Measurements from ENCODE around the gene PCAT6.
"Not testable (repeated sequence)": the region's sequence is repeated elsewhere in the genome, so short reads cannot be mapped to it uniquely, and the experiment has no call there.

PCAT6 gene

GRCh38 chr1:202807451-202807925, 3.3 kb upstream of the PCAT6 start:
- DNase-seq (ENCODE audit: low spot score): peak; percentile 71

- peak; percentile 79 for DNase-seq (ENCODE audit: low spot score)
These were observed 2.6 kb upstream of the PCAT6 start, which contains the start of gene KDM5B for GRCh38 chr1:202807926-202808757. TSS of gene KDM5B (minus strand) at chr1:202808421. CDS start at chr1:202808305, 116 bp downstream.

GRCh38 chr1:202809597-202810159, 1.1 kb upstream of the PCAT6 start:
- DNase-seq (ENCODE audit: low spot score): no peak

DNA sequence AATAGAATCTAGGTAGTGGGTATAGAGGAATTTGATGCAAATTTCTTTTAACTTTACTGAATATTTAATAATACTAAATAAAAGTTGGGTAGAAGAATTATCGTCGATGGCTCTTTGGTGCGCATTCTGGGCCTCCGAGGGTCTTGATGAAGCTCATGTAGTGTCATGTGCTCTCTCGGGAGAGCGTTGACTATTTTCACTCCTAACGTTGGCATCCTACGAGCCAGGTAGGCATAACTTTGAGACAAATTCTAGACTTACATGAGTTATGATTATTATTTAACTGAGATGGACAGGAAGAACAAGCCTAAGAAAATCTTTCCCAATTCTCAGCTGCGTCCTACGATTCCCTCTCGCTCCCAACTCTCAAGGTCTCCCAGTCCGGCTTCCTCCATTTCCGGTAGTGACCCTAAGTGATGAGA, 550 bp upstream of the PCAT6 start:
- DNase-seq (ENCODE audit: low spot score): no peak

DNA sequence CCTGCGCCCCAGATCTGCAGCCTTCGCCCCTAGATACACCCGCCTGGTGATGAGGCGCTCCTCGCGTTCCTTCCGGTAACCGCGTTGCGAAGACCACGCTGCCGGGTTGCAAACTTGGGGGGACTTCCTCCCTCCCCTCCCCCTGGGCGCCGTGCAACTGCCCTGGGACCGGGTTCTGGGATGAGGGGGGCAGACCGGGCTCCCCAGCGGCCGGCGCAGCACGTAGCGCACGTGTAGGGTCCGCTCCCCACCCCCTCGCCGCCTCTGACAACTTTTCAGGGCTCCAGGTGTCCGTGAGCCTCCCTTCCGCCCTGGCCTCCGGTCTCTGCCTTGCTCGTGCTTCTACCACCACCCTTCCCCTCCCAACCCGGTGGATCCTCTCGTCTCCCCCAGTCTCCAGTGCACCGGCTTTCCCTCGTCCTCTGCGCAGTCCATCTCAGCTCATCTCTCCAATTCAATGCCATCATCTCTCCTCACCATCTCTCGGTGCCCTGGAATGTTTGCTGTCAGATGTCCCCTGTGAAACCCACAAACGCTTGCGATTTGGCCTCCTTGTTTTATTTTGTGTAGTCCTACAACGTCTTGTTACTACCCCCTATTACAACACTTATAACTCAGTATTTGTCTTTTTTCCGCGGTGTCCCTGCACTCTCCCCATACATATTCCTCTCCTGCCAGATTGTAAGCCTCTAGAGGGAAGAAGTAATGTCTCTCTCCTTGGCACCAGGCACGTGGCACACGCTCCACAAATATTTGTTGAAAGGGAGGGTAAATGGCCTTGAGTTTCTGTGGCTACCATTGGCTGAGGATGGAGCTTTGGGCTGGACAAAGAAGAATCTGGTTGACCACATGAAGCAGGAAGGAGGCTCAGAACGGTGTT, 782 bp downstream of the PCAT6 start:
- DNase-seq (ENCODE audit: low spot score): peak; percentile 39

DNA sequence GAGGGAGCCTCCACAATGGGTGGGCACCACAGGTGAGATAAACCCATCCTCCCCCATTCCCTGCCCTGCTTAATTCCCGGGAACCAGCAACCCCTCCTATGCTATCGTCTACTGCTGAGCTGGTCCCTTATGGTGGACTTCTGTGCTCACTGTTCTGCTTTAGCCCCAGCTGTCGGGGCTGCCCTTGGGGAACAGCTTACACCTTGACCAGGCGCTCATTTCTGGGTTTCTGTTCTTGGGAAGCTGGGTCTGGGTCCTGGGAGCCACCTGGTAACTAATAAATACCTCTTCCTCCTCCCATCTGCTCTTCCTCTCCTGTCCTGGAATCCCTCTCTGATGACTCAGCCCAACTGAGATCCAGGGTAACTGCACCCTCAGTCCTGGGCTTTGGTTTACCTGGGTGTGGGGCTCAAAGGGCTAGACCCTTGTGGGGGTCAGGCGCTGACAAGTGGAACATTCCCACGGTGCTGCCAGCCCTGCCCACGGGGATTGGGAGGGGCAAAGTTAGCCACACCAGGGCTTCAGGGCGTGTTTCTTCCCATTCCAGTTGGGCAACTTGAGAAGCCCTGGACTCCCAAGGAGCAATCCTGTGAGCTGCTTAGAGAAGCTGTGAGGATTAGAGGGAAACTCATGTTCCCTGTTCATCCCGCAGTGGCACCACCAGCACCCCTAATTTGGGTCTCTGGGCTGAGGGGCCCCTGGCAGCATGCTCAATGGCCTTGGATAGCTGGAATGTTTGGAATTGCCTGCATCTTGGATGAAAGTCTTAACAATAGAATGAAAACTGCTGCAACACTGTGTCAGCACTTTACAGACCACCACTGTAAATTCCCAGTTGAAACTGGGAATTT, 1.6 kb downstream of the PCAT6 start:
- no peak for DNase-seq (ENCODE audit: low spot score)

- no peak for DNase-seq (ENCODE audit: low spot score)
These were observed 4.4 kb downstream of the PCAT6 start for GRCh38 chr1:202815120-202815519.

GRCh38 chr1:202818819-202819218, 8.1 kb downstream of the PCAT6 start:
- no peak for DNase-seq (ENCODE audit: low spot score)

DNA sequence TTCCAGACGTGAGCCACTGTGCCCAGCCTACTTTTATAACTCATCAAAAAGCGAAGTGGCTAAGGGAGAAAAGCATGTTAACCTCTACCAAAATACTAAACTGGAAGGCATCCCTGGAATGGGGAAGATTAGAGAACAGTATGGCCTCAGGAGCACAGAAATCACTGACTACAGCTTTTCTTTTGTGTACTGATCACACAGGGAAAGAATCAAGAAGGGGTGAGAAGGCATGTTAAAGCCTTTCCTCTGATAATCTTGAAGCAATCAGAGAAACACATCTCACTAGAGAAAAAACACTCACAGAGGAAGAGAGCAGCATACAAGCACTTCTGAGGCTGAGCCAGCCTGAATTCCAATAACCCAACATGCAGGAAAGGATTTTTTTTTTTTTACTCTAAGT, 10.7 kb downstream of the PCAT6 start:
- DNase-seq (ENCODE audit: low spot score): no peak

DNA sequence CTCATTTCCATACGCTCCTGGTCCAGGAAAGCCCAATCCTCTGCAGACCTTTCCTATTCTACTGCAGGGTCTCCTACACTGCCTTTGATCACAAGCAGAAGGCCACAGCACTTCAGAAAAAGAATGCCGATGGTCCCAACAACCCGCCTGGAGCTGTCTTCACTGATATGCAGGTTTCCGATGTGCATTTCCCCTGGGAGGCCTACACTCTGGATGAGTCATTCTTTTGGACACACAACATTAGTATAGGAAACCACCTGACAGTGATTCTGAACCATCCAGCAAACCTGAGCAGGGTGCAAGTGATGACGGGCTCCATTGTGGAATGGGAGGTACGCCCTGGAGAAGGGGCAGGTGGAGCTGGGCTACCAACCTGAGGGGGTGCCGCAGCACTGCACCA, 15.0 kb downstream of the PCAT6 start:
- DNase-seq (ENCODE audit: low spot score): no peak

DNA sequence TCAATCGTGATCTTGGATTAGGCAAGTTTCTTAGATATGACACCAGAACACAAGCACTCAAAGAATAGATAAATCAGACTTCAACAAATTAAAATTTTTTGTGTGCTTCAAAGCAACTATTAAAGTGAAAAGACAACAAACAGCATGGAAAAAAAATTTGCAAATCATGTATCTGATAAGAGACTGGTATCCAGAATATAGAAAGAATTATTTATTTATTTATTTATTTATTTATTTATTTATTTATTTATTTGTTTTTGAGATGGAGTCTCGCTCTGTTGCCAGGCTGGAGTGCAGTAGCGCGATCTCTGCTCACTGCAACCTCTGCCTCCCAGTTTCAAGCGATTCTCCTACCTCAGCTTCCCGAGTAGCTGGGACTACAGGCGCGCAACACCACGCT, 18.5 kb downstream of the PCAT6 start:
- not testable (repeated sequence) for DNase-seq (ENCODE audit: low spot score)

- DNase-seq (ENCODE audit: low spot score): no peak
These were observed 21.2 kb downstream of the PCAT6 start for GRCh38 chr1:202831906-202832305.

- no peak for DNase-seq (ENCODE audit: low spot score)
These were observed 24.2 kb downstream of the PCAT6 start for GRCh38 chr1:202834771-202835547.

DNA sequence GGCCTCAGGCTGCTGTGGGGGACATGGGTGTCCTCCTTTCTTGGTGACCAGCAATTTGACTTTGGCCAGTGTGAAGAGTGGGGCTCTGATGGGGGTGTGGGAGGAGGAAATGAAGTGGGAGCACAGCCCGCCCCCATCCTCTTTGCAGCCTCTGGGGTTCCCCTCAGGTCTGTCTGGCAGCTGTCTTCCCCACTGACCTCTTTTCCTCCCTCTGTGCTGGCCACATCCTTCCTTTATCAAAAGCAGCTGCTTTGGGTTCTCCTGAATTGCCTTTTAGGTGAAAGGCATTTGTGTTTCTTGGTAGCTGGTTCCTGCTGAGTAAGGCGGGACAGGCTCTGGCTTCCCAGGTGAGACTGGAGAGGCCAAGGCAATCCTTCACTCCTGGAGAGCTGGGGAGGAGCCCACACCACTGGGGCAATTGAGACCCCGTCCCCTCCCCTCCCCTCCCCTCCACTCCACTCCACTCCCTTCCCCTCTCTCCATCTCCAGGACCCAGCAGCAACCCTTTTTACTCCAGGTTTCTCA, 24.9 kb downstream of the PCAT6 start:
- DNase-seq (ENCODE audit: low spot score): peak; percentile 40

GRCh38 chr1:202836623-202837403, 26.1 kb downstream of the PCAT6 start:
- no peak for DNase-seq (ENCODE audit: low spot score)

DNA sequence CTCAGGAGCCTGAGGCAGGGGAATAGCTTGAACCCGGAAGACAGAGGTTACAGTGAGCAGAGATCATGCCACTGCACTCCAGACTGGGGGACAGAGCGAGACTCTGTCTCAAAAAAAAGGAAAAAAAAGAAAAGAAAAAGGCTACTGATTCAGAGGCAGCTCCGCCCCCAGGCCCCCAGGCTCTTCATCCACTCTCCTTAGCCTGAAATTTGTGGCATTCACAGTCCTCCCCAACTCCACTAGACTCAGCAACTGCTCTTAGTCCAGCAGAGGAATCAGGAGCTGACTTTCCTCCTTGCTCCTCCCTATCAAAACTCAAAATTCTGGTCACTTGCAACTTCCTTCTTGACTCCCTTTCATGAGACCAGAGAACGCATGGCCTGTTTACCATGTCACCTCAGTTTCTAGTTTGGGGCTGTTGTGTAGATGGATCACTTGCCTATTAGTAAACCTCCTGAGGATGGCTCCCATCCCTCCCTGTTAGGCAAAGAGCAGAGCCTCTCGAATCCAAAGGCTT, 27.1 kb downstream of the PCAT6 start:
- DNase-seq (ENCODE audit: low spot score): no peak

- DNase-seq (ENCODE audit: low spot score): no peak
These were observed 32.3 kb downstream of the PCAT6 start for GRCh38 chr1:202843081-202843480.

GRCh38 chr1:202844259-202844658, 33.5 kb downstream of the PCAT6 start:
- DNase-seq (ENCODE audit: low spot score): no peak

DNA sequence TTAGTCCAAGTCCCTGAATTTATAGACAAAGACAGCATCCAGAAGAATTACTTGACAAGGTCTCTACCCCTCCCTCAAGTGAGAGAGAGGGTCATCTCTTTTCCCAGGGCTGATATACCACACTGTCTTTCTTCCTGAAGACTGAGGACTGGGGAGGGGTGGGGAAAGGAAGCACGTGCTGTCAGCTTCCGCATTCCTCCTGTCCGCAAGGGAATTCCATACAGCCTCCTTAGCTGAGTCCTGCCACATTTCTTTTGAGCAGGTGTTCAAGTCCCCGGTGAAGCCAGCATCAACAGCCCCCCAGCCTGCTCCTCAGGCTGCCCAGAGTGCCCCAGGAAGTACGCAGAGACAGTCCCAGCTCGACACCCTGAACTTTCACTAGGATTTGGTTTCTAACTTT, 34.2 kb downstream of the PCAT6 start:
- peak; percentile 44 for DNase-seq (ENCODE audit: low spot score)

GRCh38 chr1:202848191-202848542, 37.4 kb downstream of the PCAT6 start:
- no peak for DNase-seq (ENCODE audit: low spot score)

Measured in iPS-NIHi11 (cell line).